ENCODE measurements around the gene GRIA1.

The GRIA1 gene

DNA sequence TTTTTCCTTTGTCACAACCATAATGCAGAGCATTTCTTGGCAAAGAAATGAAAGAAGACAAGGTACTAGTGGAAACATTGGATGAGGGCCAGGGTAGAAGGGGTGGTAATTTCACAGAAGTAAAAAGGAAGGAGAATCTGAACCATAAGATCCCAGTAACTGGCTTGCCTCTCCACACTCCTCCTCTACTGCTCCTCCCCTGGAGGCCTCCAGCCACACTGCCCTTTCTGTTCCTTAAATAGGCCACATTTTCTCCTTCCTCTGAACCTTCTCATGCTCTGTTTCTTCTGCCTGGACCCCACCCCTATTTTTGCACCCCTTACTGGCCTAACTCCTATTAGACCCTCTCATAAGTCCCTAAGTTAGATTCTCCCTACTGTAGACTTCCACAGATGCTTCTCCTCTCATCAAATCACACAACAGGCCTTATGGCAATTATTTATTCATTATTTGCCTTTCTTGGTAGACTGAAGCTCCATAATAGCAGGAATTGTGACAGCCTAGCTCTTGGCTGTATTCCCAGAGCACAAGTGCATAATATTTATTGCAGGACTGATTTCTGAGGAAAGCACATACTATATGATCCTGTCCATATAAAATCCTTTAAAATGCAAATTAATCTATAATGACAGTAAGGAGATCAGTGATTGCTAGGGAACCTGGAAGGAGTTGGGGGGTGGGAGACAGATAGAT lies 31.3 kb upstream of the GRIA1 start:
- H3K4me3 ChIP-seq (ENCODE audit: low read depth, low read length): no peak overlapping the region
- no peak for TF ChIP-seq CTCF (IDR thresholded peaks at IDR 0.05; ENCODE audit: borderline replicate concordance, insufficient read depth, low read depth, low read length)

DNA sequence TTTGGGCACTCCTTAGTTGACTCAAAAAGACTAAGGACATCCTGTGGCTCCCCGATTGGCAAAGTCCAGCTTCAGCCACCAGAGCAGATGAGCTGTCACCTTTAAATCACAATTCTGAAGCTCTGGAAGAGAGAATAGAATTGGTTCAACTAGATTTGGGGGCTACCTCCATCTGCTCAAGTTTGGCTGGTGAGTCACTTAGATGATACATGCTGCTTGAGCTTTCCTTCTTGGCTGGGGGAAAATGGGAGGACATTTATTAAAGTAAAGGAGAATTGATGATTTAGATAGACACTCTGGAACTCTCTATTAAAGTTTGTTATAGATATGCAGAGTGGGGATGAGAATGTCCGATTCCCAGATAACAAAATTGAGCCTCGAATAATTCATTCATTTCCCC lies 30.0 kb upstream of the GRIA1 start:
- TF ChIP-seq CTCF (IDR thresholded peaks at IDR 0.05; ENCODE audit: borderline replicate concordance, insufficient read depth, low read depth, low read length): no peak
- H3K4me3 ChIP-seq (ENCODE audit: low read depth, low read length): no peak overlapping the region

DNA sequence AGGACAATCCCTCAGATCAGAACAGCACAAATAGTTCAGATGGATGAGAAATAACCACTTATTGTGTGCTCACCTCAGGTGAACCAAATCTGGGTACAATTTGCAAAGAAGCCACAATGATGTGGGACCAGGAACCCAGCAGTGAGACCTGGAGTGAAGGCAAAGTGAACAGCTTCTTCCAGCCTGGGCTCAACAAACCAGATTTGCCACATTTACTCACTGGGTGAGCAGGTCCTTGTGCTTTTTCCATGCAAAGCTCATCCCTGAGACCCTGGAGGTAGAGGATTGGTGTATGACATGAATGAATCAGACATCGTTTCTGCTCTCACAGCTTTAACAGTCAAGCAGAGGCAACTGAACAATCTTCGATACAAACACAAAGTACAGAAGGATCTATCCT lies 29.1 kb upstream of the GRIA1 start:
- no peak for TF ChIP-seq CTCF (IDR thresholded peaks at IDR 0.05; ENCODE audit: borderline replicate concordance, insufficient read depth, low read depth, low read length)
- H3K4me3 ChIP-seq (ENCODE audit: low read depth, low read length): no peak overlapping the region

- H3K4me3 ChIP-seq (ENCODE audit: low read depth, low read length): no peak overlapping the region
- TF ChIP-seq CTCF (IDR thresholded peaks at IDR 0.05; ENCODE audit: borderline replicate concordance, insufficient read depth, low read depth, low read length): no peak
Measured at GRCh38 chr5:153463806-153464205, 26.7 kb upstream of the GRIA1 start.

DNA sequence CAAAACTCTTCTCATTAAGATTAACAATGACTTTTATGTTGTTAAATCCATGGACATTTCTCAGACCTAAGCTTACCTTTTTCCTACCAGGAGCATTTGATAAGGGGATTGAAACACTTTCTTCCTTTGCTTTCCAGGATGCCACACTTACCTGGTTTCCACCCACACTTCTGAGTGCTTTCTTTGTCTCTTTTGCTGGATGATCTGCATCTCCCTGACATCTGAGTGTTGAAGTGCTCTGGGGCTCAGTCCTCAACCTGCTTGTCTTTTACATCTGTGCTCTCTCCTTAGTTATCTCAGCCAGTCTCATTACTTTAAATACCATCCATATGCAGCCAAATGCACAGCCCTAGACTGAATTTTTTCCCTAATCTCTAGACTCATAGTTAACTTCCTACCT lies 22.9 kb upstream of the GRIA1 start:
- no peak overlapping the region for H3K4me3 ChIP-seq (ENCODE audit: low read depth, low read length)
- TF ChIP-seq CTCF (IDR thresholded peaks at IDR 0.05; ENCODE audit: borderline replicate concordance, insufficient read depth, low read depth, low read length): no peak

DNA sequence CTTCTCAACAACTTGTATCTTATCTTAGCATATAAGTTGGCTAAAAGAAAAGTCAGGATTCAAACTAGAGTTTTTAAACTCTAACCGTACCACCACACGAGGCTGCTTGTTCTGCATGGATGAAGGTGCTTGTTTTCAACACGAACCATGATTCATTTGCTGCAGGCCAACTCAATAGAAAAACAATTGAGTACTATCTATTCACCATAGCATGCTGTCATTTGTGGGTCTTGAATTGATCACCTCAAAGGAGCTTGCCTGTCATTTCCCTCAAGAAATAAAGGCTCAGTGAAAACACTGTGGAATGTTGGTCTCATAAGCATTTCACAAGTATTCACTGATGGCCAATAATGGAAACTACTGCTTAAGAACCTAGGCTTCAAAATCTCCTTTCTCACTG lies 21.0 kb upstream of the GRIA1 start:
- no peak overlapping the region for H3K4me3 ChIP-seq (ENCODE audit: low read depth, low read length)
- no peak for TF ChIP-seq CTCF (IDR thresholded peaks at IDR 0.05; ENCODE audit: borderline replicate concordance, insufficient read depth, low read depth, low read length)

GRCh38 chr5:153470736-153471135 lies 19.7 kb upstream of the GRIA1 start:
- no peak for TF ChIP-seq CTCF (IDR thresholded peaks at IDR 0.05; ENCODE audit: borderline replicate concordance, insufficient read depth, low read depth, low read length)
- no peak overlapping the region for H3K4me3 ChIP-seq (ENCODE audit: low read depth, low read length)
